HFFc6 (cell line): ENCODE results near the gene FLNC. TPM values are rescaled to one million over a fixed set of nuclear protein-coding genes. Genes with fewer than 3 reads are reported as not detected.
A peak's percentile ranks its signal among the peaks of the same experiment; 100 is the strongest.

Experiments
- DNase-seq: peaks from one replicate; pipeline ENCODE4 v3.0.0-alpha.2; 2018
- H3K27ac Mint-ChIP-seq: 2 replicates; pipeline ENCODE4 v1.8.0; 2020; ENCODE audit warnings: mild to moderate bottlenecking, mixed read lengths
- H3K27me3 Mint-ChIP-seq: 2 replicates; pipeline ENCODE4 v1.8.0; 2021; ENCODE audit warnings: mild to moderate bottlenecking, moderate library complexity, mixed read lengths; ENCODE audit not compliant: insufficient read depth
- H3K36me3 Mint-ChIP-seq: 2 replicates; pipeline ENCODE4 v1.8.0; 2021; ENCODE audit warnings: low read depth, mixed read lengths
- H3K4me1 Mint-ChIP-seq: 2 replicates; pipeline ENCODE4 v1.8.0; 2020; ENCODE audit warnings: low read depth, mixed read lengths
- H3K4me3 Mint-ChIP-seq: 2 replicates; pipeline ENCODE4 v1.8.0; 2020; ENCODE audit warnings: mild to moderate bottlenecking, moderate library complexity, mixed read lengths
- H3K9me3 Mint-ChIP-seq: 2 replicates; pipeline ENCODE4 v1.8.0; 2020; ENCODE audit warnings: mild to moderate bottlenecking, mixed read lengths
- CTCF ChIP-seq: fragments of 200-600 bp; sonication (generic); IDR thresholded peaks from 2 replicates; pipeline ENCODE4 v1.5.0; 2021; ENCODE audit warnings: antibody characterized with exemption, mild to moderate bottlenecking
- total RNA-seq, 6 experiments: library from RNA; stranded (reverse); fragmentation: NEBNext Ultra II Directional; extraction: Animal tissue kit (Norgen Biotek cat#: 25700); gene quantifications; 2 replicates in 1 of 6; 3 replicates in 5 of 6; pipeline ENCODE4 v1.2.3, GENCODE V29; 2021

FLNC gene
- total RNA-seq, 6 experiments from 2014 or later, result 492 to 540 (median 512) TPM

GRCh38 chr7:128792471-128793180 lies 37.6 kb upstream of the FLNC start:
- Mint-ChIP-seq H3K4me3 (peak overlapping the region; percentile 85), H3K27ac (no peak overlapping the region), H3K4me1 (peaks cover 37% of the 10 kb centered on the region), H3K27me3 (peaks cover 9% of the 10 kb centered on the region), H3K9me3 (no peaks in the 10 kb centered on the region), H3K36me3 (peaks cover 20% of the 10 kb centered on the region)
- no peak for DNase-seq
- TF ChIP-seq CTCF, result no peak

GRCh38 chr7:128793181-128793547 lies 37.0 kb upstream of the FLNC start:
- Mint-ChIP-seq H3K36me3 (peaks cover 20% of the 10 kb centered on the region), H3K4me1 (peaks cover 37% of the 10 kb centered on the region), H3K9me3 (no peaks in the 10 kb centered on the region), H3K4me3 (no peak overlapping the region), H3K27me3 (peaks cover 9% of the 10 kb centered on the region), H3K27ac (no peak overlapping the region)
- DNase-seq, result no peak
- TF ChIP-seq CTCF, result no peak

GRCh38 chr7:128794020-128794419 lies 36.2 kb upstream of the FLNC start:
- no peak for DNase-seq
- TF ChIP-seq CTCF, result peak; percentile 18; the same call in 1 of the 2 replicates
- no peaks in the 10 kb centered on the region for H3K9me3 Mint-ChIP-seq
- H3K27ac Mint-ChIP-seq, result no peak overlapping the region
- H3K36me3 Mint-ChIP-seq, result peaks cover 20% of the 10 kb centered on the region
- H3K4me1 Mint-ChIP-seq, result peaks cover 37% of the 10 kb centered on the region
- H3K27me3 Mint-ChIP-seq, result peaks cover 4% of the 10 kb centered on the region
- H3K4me3 Mint-ChIP-seq, result no peak overlapping the region

- Mint-ChIP-seq H3K4me3 (no peak overlapping the region), H3K4me1 (peaks cover 37% of the 10 kb centered on the region), H3K27me3 (peaks cover 4% of the 10 kb centered on the region), H3K27ac (no peak overlapping the region), H3K9me3 (no peaks in the 10 kb centered on the region), H3K36me3 (peaks cover 20% of the 10 kb centered on the region)
- no peak for TF ChIP-seq CTCF
- no peak for DNase-seq
These were observed 35.8 kb upstream of the FLNC start for GRCh38 chr7:128794436-128794835.

- Mint-ChIP-seq H3K27me3 (peaks cover 3% of the 10 kb centered on the region), H3K9me3 (no peaks in the 10 kb centered on the region), H3K4me3 (no peak overlapping the region), H3K27ac (no peak overlapping the region), H3K4me1 (peaks cover 37% of the 10 kb centered on the region), H3K36me3 (peaks cover 20% of the 10 kb centered on the region)
- no peak for TF ChIP-seq CTCF
- no peak for DNase-seq
These were observed 35.1 kb upstream of the FLNC start for GRCh38 chr7:128795129-128795528.
